Measurements from ENCODE around the gene EPHA2.

GRCh38 chr1:16143005-16143565, 12.8 kb downstream of the EPHA2 start:
- TF ChIP-seq CTCF (IDR thresholded peaks at IDR 0.05), result no peak
- TF ChIP-seq POLR2A (IDR thresholded peaks at IDR 0.05), result no peak
